ENCODE measurements around the gene IQSEC3. TPM values are rescaled to one million over a fixed set of nuclear protein-coding genes. Genes with fewer than 3 reads are reported as not detected.

IQSEC3 gene
- total RNA-seq, 1 experiment from 2014 or later: 0.55 TPM

DNA sequence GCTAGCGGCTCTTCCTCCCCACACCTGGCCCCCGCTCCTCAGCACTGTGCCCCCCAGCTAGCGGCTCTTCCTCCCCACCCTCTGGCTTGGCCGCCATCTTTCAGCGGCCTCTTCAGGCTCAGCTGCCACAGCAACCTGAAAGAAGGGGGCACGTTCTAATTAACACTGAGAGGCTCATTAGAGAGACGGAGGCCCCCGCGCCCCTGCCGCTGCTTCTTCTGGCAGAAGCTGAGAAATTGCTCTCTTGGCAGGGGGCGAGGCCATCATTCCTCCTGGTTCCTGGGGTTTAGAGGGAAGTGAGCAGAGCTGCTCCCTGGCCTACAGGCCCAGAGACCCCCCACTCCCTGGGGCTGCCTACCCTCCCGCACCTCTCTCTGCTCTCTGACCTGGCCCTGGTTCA lies 64.4 kb downstream of the IQSEC3 start:
- H3K79me2 ChIP-seq (ENCODE audit: insufficient read depth, low read length): no peaks in the 10 kb centered on the region
- no peak overlapping the region for H3K23ac ChIP-seq (ENCODE audit: insufficient read length, low read depth, low read length)
- no peak overlapping the region for H2AFZ ChIP-seq (ENCODE audit: low read length)
- Mint-ChIP-seq H3K4me1 (peaks cover 0 to 19% of the 10 kb centered on the region in 2 experiments; a peak in 3 of 4 replicates), H3K27me3 (ENCODE audit: low read depth) (peaks cover 5% of the 10 kb centered on the region), H3K36me3 (ENCODE audit: insufficient read depth in 1 of 3, low read depth in 3 of 3) (no peaks in the 10 kb centered on the region; a peak in 1 of 7 replicates), H3K4me3 (no peak overlapping the region), H3K27ac (no peak overlapping the region), H3K9me3 (no peaks in the 10 kb centered on the region)
- no peak overlapping the region for H2AK5ac ChIP-seq (ENCODE audit: insufficient read length, low read length)
- H2BK15ac ChIP-seq (ENCODE audit: low read depth, low read length): no peak overlapping the region
- no peak overlapping the region for H3K4me2 ChIP-seq (ENCODE audit: insufficient read depth, insufficient read length, low read length)
- no peaks in the 10 kb centered on the region for H3K23me2 ChIP-seq (ENCODE audit: insufficient read length, low read depth, low read length, poor library complexity, severe bottlenecking)
- H4K91ac ChIP-seq (ENCODE audit: insufficient read length, low read depth, low read length): no peak overlapping the region
- H3K14ac ChIP-seq (ENCODE audit: insufficient read depth, low read length): no peak overlapping the region; the same call in 1 of the 2 replicates
- no peak for TF ChIP-seq CTCF (conservative IDR thresholded peaks at IDR 0.05)
- H3K18ac ChIP-seq (ENCODE audit: insufficient read length, low read depth, low read length): no peak overlapping the region
- H4K8ac ChIP-seq (replicated peaks; ENCODE audit: insufficient read length, low read depth, low read length): no peak overlapping the region
- DNase-seq: no peak
- H3K9me3 ChIP-seq (ENCODE audit: control insufficient read depth, low read depth, low read length): no peaks in the 10 kb centered on the region
- no peaks in the 10 kb centered on the region for H4K20me1 ChIP-seq (ENCODE audit: control insufficient read depth, insufficient read depth, insufficient read length)
- H3K27ac ChIP-seq (ENCODE audit: insufficient read length, low read depth, low read length): no peak overlapping the region
- H3K79me1 ChIP-seq (ENCODE audit: insufficient read depth, low read depth, low read length, poor library complexity, severe bottlenecking): no peaks in the 10 kb centered on the region
- H2BK12ac ChIP-seq (ENCODE audit: insufficient read length, low read depth, low read length): no peak overlapping the region
- no CpG with 5 or more reads among the region's 12 CpGs for WGBS (ENCODE audit: extremely low coverage, insufficient read length, low lambda C conversion rate)
- H3K27me3 ChIP-seq (ENCODE audit: insufficient read depth, low read length): no peaks in the 10 kb centered on the region
- H4K5ac ChIP-seq (ENCODE audit: insufficient read length, low read depth, low read length): no peak overlapping the region
- no peak overlapping the region for H3K9ac ChIP-seq (ENCODE audit: extremely low read depth, insufficient read length, low read length)
- no peaks in the 10 kb centered on the region for H3K4me1 ChIP-seq (ENCODE audit: insufficient read depth, low read length)
- no peak overlapping the region for H3T11ph ChIP-seq (ENCODE audit: low read length)
- no peak overlapping the region for H2BK5ac ChIP-seq (ENCODE audit: insufficient read length, low read length)
- H3K56ac ChIP-seq (ENCODE audit: insufficient read length, low read depth, low read length): no peak overlapping the region
- no peak overlapping the region for H2BK20ac ChIP-seq (ENCODE audit: low read depth, low read length, poor library complexity, severe bottlenecking)
- no peak overlapping the region for H2BK120ac ChIP-seq (ENCODE audit: low read depth, low read length, poor library complexity, severe bottlenecking)
- no peak overlapping the region for H3K4ac ChIP-seq (ENCODE audit: low read depth, low read length)

Measured in H9 (cell line).